ENCODE measurements around the gene CADM1.

DNA sequence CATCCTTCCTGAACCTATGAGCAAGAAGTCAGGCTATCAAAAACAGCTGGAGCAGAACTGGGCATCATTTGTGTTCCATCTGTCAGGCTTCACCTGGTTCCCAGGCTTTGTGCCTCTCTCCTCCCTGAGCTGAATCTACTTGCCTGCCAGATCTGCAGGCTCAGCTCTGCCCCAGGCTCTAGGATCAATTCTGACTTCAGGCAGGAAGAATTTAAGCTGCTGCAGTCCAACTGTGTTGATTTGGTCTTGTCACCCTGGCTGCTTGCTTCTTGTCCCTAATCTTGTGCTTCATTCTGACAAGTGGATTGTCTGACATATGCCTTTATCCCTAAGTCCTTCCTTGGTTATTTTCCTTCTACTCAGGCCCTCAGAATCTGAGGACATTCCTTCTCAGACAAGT, 31.6 kb upstream of the CADM1 start:
- TF ChIP-seq, protein P1, sequence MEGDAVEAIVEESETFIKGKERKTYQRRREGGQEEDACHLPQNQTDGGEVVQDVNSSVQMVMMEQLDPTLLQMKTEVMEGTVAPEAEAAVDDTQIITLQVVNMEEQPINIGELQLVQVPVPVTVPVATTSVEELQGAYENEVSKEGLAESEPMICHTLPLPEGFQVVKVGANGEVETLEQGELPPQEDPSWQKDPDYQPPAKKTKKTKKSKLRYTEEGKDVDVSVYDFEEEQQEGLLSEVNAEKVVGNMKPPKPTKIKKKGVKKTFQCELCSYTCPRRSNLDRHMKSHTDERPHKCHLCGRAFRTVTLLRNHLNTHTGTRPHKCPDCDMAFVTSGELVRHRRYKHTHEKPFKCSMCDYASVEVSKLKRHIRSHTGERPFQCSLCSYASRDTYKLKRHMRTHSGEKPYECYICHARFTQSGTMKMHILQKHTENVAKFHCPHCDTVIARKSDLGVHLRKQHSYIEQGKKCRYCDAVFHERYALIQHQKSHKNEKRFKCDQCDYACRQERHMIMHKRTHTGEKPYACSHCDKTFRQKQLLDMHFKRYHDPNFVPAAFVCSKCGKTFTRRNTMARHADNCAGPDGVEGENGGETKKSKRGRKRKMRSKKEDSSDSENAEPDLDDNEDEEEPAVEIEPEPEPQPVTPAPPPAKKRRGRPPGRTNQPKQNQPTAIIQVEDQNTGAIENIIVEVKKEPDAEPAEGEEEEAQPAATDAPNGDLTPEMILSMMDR (IDR thresholded peaks at IDR 0.05; ENCODE audit: poor library complexity), result no peak
- TF ChIP-seq EZH2phosphoT487 (IDR thresholded peaks at IDR 0.05; ENCODE audit: low read depth, severe bottlenecking, unreplicated experiment) (no peak), EZH2 (IDR thresholded peaks at IDR 0.05; ENCODE audit: borderline replicate concordance) (no peak)
